Measurements from ENCODE around the gene KRTAP10-11. TPM values are rescaled to one million over a fixed set of nuclear protein-coding genes. Genes with fewer than 3 reads are reported as not detected.

Gene KRTAP10-11
- total RNA-seq, 2 experiments from 2014 or later: not detected

GRCh38 chr21:44653123-44653522 lies 6.9 kb downstream of the KRTAP10-11 start:
- CTCF ChIA-PET (ENCODE audit: unreplicated experiment): no interaction called here
- TF ChIP-seq EZH2phosphoT487 (IDR thresholded peaks at IDR 0.05; ENCODE audit: borderline replicate concordance, low read depth, low read length) (no peak), CTCF (conservative IDR thresholded peaks at IDR 0.05; ENCODE audit: low read length) (no peak)
- peak; percentile 7 for DNase-seq (ENCODE audit: low spot score)
- Histone ChIP-seq H3K36me3 (ENCODE audit: insufficient read depth, low read length) (no peaks in the 10 kb centered on the region), H3K4me2 (ENCODE audit: low read length) (no peak overlapping the region), H3K79me2 (ENCODE audit: insufficient read depth, low read depth, low read length) (no peaks in the 10 kb centered on the region), H3K9me2 (ENCODE audit: insufficient read depth, low read length) (no peaks in the 10 kb centered on the region), H2AFZ (ENCODE audit: low read length) (no peak overlapping the region), H3K27ac (ENCODE audit: low read depth, low read length, poor library complexity, severe bottlenecking) (no peak overlapping the region), H3K4me3 (ENCODE audit: low read depth, low read length, poor library complexity, severe bottlenecking) (no peak overlapping the region), H4K20me1 (ENCODE audit: insufficient read depth, low read length) (no peaks in the 10 kb centered on the region), H3K9me3 (ENCODE audit: low read length) (no peaks in the 10 kb centered on the region), H3K4me1 (ENCODE audit: insufficient read depth, low read length, poor library complexity, severe bottlenecking) (no peaks in the 10 kb centered on the region)
- POLR2A ChIA-PET: no interaction called here
- intact Hi-C loops (cut with micrococcal nuclease; ENCODE audit: unreplicated experiment): no loop called here
- no TSS peak for BruUV-seq (replicated peaks)

GRCh38 chr21:44653656-44654575 lies 7.7 kb downstream of the KRTAP10-11 start:
- ChIA-PET POLR2A (no interaction called here), CTCF (ENCODE audit: unreplicated experiment) (no interaction called here)
- no peaks in the 10 kb centered on the region for H4K20me1 ChIP-seq (ENCODE audit: insufficient read depth, low read length)
- TF ChIP-seq CTCF (conservative IDR thresholded peaks at IDR 0.05; ENCODE audit: low read length): no peak
- no peak for DNase-seq (ENCODE audit: low spot score)
- no peaks in the 10 kb centered on the region for H3K36me3 ChIP-seq (ENCODE audit: insufficient read depth, low read length)
- no peaks in the 10 kb centered on the region for H3K9me2 ChIP-seq (ENCODE audit: insufficient read depth, low read length)
- intact Hi-C loops (cut with micrococcal nuclease; ENCODE audit: unreplicated experiment): no loop called here
- H2AFZ ChIP-seq (ENCODE audit: low read length): no peak overlapping the region
- H3K4me1 ChIP-seq (ENCODE audit: insufficient read depth, low read length, poor library complexity, severe bottlenecking): no peaks in the 10 kb centered on the region
- H3K79me2 ChIP-seq (ENCODE audit: insufficient read depth, low read depth, low read length): no peaks in the 10 kb centered on the region
- H3K4me3 ChIP-seq (ENCODE audit: low read depth, low read length, poor library complexity, severe bottlenecking): no peak overlapping the region
- no TSS peak for BruUV-seq (replicated peaks)
- H3K9me3 ChIP-seq (ENCODE audit: low read length): no peaks in the 10 kb centered on the region
- H3K27ac ChIP-seq (ENCODE audit: low read depth, low read length, poor library complexity, severe bottlenecking): no peak overlapping the region
- H3K4me2 ChIP-seq (ENCODE audit: low read length): no peak overlapping the region

DNA sequence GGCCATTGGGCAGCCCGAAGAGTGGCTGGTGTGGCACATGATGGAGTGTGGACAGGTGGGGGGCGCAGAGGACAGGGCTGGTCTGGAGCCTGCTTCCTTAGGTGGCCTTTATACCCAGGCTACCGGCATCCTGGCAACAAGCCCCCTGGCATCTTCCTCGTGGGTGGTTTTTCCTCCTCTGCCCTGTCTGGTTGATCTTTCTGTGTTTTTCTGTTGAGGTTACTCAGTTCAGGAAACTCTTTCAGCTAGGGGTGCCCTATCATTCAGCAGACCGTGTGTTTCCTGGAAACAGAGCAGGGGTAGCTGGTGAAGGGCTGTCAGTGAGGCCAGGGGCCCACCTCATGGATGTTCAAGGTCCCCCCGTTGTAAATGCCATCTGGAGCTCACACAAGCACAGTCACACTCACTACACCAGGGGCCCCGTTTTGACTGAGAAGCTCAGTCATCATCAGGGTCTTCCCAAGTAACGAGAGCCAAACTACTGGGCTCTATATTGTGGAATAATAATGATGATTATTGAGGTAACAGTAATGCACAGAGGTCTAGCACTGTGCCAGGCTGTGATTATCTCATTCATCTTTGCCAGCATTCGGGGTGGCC lies 8.5 kb downstream of the KRTAP10-11 start, which contains the start of gene KRTAP12-4:
Gene KRTAP12-4, minus strand, starts transcription at position 84 of the 600 bp plus-strand sequence. Its CDS starts 45 bp downstream, at position 39.
- BruUV-seq (replicated peaks): no TSS peak
- TF ChIP-seq EZH2phosphoT487 (IDR thresholded peaks at IDR 0.05; ENCODE audit: borderline replicate concordance, low read depth, low read length): no peak
- no peak for TF ChIP-seq CTCF (conservative IDR thresholded peaks at IDR 0.05; ENCODE audit: low read length)
- H4K20me1 ChIP-seq (ENCODE audit: insufficient read depth, low read length): no peaks in the 10 kb centered on the region
- POLR2A ChIA-PET: no interaction called here
- H3K79me2 ChIP-seq (ENCODE audit: insufficient read depth, low read depth, low read length): no peaks in the 10 kb centered on the region
- no peak within 1 kb of the TSS for H2AFZ ChIP-seq (ENCODE audit: low read length)
- no peak within 1 kb of the TSS for H3K4me2 ChIP-seq (ENCODE audit: low read length)
- H3K4me1 ChIP-seq (ENCODE audit: insufficient read depth, low read length, poor library complexity, severe bottlenecking): no peaks in the 10 kb centered on the region
- CTCF ChIA-PET (ENCODE audit: unreplicated experiment): no interaction called here
- intact Hi-C loops (cut with micrococcal nuclease; ENCODE audit: unreplicated experiment): no loop called here
- H3K36me3 ChIP-seq (ENCODE audit: insufficient read depth, low read length): no peaks in the 10 kb centered on the region
- no peaks in the 10 kb centered on the region for H3K9me3 ChIP-seq (ENCODE audit: low read length)
- H3K4me3 ChIP-seq (ENCODE audit: low read depth, low read length, poor library complexity, severe bottlenecking): no peak within 1 kb of the TSS
- no peak for DNase-seq (ENCODE audit: low spot score)
- H3K27ac ChIP-seq (ENCODE audit: low read depth, low read length, poor library complexity, severe bottlenecking): no peak within 1 kb of the TSS
- no peaks in the 10 kb centered on the region for H3K9me2 ChIP-seq (ENCODE audit: insufficient read depth, low read length)
